ENCODE data around the gene VSNL1. TPM values are rescaled to one million over a fixed set of nuclear protein-coding genes. Genes with fewer than 3 reads are reported as not detected.

VSNL1 gene
- polyA plus RNA-seq, 1 experiment, result 0.86 TPM

- DNase-seq (ENCODE audit: low read depth, low spot score), result no peak
- Histone ChIP-seq H3K4me3 (ENCODE audit: low read depth, low read length) (no peak overlapping the region), H3K9me3 (ENCODE audit: control insufficient read depth, insufficient read depth, low read length) (no peaks in the 10 kb centered on the region), H3K27me3 (ENCODE audit: control insufficient read depth, insufficient read depth, low read length) (no peaks in the 10 kb centered on the region), H3K27ac (ENCODE audit: low read depth, low read length) (no peak overlapping the region)
- ChIA-PET CTCF (interaction anchor here (0.6 to 6.5 kb wide), 7 partner anchors 30 to 902 kb away, joined by 3 to 118 read pairs (median 7); no protein-coding TSS in a partner anchor), POLR2A (no interaction called here)
- TF ChIP-seq CTCF (IDR thresholded peaks at IDR 0.05; ENCODE audit: low read depth, low read length), result no peak
These were observed 134.3 kb downstream of the VSNL1 start for GRCh38 chr2:17674817-17675216.

GRCh38 chr2:17680119-17680518 lies 139.6 kb downstream of the VSNL1 start:
- no peak overlapping the region for H3K27ac ChIP-seq (ENCODE audit: low read depth, low read length)

GRCh38 chr2:17682098-17682857 lies 141.8 kb downstream of the VSNL1 start:
- POLR2A ChIA-PET, result no interaction called here
- Histone ChIP-seq H3K4me3 (ENCODE audit: low read depth, low read length) (no peak overlapping the region), H3K9me3 (ENCODE audit: control insufficient read depth, insufficient read depth, low read length) (no peaks in the 10 kb centered on the region), H3K27ac (ENCODE audit: low read depth, low read length) (no peak overlapping the region), H3K27me3 (ENCODE audit: control insufficient read depth, insufficient read depth, low read length) (no peaks in the 10 kb centered on the region)
- CTCF ChIA-PET, result interaction anchor here (1.1 to 2.8 kb wide), 3 partner anchors 11 to 211 kb away, joined by 3 to 25 read pairs (median 8); no protein-coding TSS in a partner anchor
- DNase-seq (ENCODE audit: low read depth, low spot score), result no peak
- no peak for TF ChIP-seq CTCF (IDR thresholded peaks at IDR 0.05; ENCODE audit: low read depth, low read length)

More at GRCh38 chr2:17680119-17680518, 139.6 kb downstream of the VSNL1 start:
- ChIA-PET CTCF (interaction anchor here (1.1 to 2.1 kb wide), 3 partner anchors 9 to 39 kb away, joined by 4 to 22 read pairs (median 7); no protein-coding TSS in a partner anchor), POLR2A (no interaction called here)
- Histone ChIP-seq H3K9me3 (ENCODE audit: control insufficient read depth, insufficient read depth, low read length) (no peaks in the 10 kb centered on the region), H3K4me3 (ENCODE audit: low read depth, low read length) (no peak overlapping the region), H3K27me3 (ENCODE audit: control insufficient read depth, insufficient read depth, low read length) (no peaks in the 10 kb centered on the region)
- no peak for TF ChIP-seq CTCF (IDR thresholded peaks at IDR 0.05; ENCODE audit: low read depth, low read length)
- DNase-seq (ENCODE audit: low read depth, low spot score), result no peak

- no peaks in the 10 kb centered on the region for H3K27me3 ChIP-seq (ENCODE audit: control insufficient read depth, insufficient read depth, low read length)
- POLR2A ChIA-PET, result no interaction called here
- no peak overlapping the region for H3K27ac ChIP-seq (ENCODE audit: low read depth, low read length)
- H3K4me3 ChIP-seq (ENCODE audit: low read depth, low read length), result no peak overlapping the region
- H3K9me3 ChIP-seq (ENCODE audit: control insufficient read depth, insufficient read depth, low read length), result no peaks in the 10 kb centered on the region
- CTCF ChIA-PET, result interaction anchor here (2.8 kb wide), 1 partner anchor 13 kb away, joined by 25 read pairs; no protein-coding TSS in a partner anchor
- DNase-seq (ENCODE audit: low read depth, low spot score), result no peak
- no peak for TF ChIP-seq CTCF (IDR thresholded peaks at IDR 0.05; ENCODE audit: low read depth, low read length)
These were observed 143.5 kb downstream of the VSNL1 start for GRCh38 chr2:17683981-17684380.

GRCh38 chr2:17688600-17688999 lies 148.1 kb downstream of the VSNL1 start:
- Histone ChIP-seq H3K9me3 (ENCODE audit: control insufficient read depth, insufficient read depth, low read length) (no peaks in the 10 kb centered on the region), H3K4me3 (ENCODE audit: low read depth, low read length) (no peak overlapping the region), H3K27me3 (ENCODE audit: control insufficient read depth, insufficient read depth, low read length) (no peaks in the 10 kb centered on the region), H3K27ac (ENCODE audit: low read depth, low read length) (no peak overlapping the region)
- DNase-seq (ENCODE audit: low read depth, low spot score), result no peak
- POLR2A ChIA-PET, result no interaction called here
- TF ChIP-seq CTCF (IDR thresholded peaks at IDR 0.05; ENCODE audit: low read depth, low read length), result no peak
- CTCF ChIA-PET, result no interaction called here

Measured in AG04450 (cell line).